Fibroblast of the conjunctiva (primary cell): ENCODE data around the gene ZNF143.
"Not testable (repeated sequence)": the region's sequence is repeated elsewhere in the genome, so short reads cannot be mapped to it uniquely, and the experiment has no call there.

ENCODE experiments used
- DNase-seq: peaks from one replicate; pipeline ENCODE4 v3.0.0-alpha.2; 2010; ENCODE audit warnings: low read depth

Gene ZNF143

GRCh38 chr11:9549216-9549615 lies 88.4 kb downstream of the ZNF143 start:
- not testable (repeated sequence) for DNase-seq

DNA sequence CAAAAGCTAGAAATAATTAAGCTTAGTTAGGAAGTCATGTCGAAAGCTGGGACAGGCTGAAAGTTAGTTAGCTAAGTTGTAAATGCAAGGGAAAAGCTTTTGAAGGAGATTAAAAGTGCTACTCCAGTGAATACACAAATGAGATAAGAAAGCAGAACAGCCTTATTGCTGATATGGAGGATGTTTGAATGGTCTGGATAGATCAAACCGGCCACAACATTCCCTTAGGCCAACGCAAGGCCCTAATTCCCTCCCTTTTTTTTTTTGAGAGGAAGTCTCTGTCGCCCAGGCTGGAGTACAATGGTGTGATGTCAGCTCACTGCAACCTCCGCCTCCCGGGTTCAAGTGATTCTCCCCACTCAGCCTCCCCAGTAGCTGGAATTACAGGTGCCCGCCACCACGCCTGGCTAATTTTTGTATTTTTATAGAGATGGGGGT lies 89.4 kb downstream of the ZNF143 start:
- DNase-seq: no peak

DNA sequence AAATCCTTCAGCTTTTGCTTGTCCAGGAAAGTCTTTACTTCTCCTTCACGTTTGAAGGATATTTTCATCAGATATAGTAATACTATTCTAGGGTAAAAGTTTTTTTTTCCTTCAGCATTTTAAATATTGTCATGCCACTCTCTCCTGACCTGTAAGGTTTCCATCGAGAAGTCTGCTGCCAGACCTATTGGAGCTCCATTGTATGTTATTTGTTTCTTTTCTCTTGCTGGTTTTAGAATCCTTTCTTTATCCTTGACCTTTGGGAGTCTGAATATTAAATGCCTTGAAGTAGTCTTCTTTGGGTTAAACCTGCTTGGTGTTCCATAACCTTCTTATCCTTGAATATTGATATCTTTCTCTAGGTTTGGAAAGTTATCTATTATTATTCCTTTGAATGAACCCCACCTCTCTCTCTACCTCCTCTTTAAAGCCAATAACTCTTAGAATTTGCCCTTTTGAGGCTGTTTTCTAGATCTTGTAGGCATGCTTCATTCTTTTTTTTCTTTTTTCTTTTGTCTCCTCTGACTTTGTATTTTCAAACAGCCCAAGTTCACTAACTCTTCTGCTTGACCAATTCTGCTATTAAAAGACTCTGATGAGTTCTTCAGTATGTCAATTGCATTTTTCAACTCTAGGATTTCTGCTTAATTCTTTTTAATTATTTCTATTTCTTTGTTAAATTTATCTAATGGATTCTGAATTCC lies 100.6 kb downstream of the ZNF143 start:
- DNase-seq: no peak

DNA sequence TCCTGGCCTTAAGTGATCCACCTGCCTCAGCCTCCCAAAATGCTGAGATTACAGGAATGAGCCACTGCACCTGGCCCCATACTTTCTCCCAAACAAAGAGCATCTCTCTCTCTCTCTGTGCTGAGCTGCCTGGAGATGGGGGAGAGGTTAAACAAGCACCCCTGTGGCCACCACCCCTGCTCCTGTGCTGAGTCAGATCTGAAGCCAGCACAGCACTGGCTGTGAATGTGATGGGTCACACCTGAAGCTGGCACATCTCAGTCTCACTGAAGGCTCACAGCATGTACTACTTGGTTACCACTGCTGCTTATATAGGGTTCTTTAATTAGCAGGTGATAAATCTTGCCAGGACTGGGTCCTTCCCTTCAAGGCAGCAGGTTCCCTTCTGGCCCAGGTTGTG lies 101.9 kb downstream of the ZNF143 start:
- no peak for DNase-seq

GRCh38 chr11:9563196-9563730 lies 102.5 kb downstream of the ZNF143 start:
- no peak for DNase-seq

DNA sequence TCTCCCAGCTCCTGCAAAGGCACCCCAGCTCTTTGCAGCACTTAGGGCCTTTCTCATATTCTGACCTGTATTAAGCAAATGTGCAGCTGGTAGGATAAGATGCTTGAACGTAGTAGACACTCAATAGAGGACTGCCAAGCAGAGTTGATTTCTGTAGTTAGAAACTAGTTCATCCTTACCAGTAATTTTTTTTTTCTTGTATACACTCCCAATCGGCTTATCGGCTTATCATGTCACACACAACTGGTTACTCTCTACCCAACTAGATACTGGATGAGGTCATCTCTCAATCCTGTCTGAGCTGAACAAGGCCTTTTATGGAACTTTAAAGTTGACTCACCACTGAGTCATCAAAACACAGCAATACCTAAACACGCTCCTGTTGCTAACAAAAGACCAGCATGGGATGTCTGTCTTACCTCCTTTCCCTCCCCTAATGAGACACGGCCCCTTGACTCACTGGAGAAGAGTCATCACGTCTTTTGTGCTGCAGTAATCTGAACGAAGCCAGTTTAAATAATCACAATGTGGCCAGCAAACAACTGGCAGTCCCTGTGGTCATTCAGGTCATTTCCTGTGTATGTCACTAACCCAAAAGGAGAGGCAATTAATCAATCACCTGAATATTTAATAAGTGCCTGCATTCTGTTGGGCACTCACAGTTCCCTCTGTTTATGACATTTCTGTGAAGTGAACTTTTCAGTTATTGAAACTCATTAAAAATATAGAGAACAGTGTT lies 105.2 kb downstream of the ZNF143 start:
- DNase-seq: peak; percentile 100

DNA sequence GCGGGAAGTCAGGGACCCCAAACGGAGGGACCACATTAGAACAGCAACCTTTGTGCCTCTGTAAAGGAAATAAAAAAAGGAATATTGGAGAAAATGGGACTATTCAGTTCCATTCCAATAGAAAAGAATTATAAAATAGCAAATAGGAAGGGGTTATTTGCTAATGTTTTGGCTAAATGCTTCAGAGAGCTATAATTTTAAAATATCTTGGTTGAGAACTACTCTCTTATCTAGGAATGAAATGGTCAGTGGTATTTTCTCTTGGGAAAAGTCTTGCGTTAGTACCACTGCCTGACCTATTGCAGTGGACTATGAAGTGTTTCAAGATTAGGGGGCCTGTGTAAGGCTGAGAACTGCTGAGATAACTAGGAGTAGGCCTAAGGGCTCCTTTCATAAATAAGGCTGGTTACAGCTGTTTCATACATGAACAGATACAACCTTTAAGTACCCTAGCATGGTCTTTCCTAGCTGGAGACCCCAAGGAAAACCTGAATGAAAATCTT lies 105.8 kb downstream of the ZNF143 start:
- no peak for DNase-seq

DNA sequence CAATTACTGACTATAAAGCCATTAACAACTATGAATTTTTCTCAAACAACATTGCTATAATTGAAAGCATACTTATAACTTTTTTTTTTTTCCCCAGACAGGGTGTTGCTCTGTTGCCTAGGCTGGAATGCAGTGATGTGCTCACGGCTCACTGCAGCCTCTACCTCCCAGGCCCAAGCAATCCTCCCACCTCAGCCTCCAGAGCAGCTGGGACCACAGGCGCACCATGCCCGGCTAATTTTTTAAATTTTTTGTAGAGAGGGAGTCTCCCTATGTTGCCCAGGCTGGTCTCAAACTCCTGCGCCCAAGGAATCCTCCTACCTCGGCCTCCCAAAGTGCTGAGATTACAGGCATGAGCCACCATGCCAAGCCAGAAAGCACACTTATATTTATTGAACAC lies 106.6 kb downstream of the ZNF143 start:
- no peak for DNase-seq

GRCh38 chr11:9568161-9568853 lies 107.5 kb downstream of the ZNF143 start:
- DNase-seq: no peak

- DNase-seq: peak; percentile 95
Measured at GRCh38 chr11:9568854-9569587, 108.2 kb downstream of the ZNF143 start.

DNA sequence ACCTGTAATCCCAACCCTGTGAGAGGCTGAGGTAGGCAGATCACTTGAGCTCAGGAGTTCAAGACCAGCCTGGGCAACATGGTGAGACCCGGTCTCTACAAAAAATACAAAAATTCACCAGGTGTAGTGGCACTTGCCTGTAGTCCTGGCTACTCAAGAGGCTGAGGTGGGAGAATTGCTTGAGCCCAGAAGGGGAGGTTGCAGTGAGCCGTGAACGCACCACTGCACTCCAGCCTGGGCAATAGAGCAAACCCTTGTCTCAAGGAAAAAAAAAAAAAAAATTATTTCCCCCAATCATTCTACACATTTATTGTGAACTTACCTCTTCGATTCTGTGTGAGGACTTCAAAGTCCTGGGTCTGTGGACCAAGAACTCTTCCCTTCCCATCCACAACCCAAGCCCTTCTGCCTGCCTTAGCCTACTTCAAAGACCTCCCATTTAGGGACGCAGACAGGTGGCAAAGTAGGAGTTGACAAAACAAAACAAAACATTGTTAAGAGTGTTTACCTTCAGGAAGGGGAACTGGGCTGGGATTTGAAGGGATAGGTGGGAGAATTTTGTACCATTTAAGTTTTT lies 108.9 kb downstream of the ZNF143 start:
- DNase-seq: no peak

- no peak for DNase-seq
Measured at GRCh38 chr11:9570313-9571025, 109.7 kb downstream of the ZNF143 start.

DNA sequence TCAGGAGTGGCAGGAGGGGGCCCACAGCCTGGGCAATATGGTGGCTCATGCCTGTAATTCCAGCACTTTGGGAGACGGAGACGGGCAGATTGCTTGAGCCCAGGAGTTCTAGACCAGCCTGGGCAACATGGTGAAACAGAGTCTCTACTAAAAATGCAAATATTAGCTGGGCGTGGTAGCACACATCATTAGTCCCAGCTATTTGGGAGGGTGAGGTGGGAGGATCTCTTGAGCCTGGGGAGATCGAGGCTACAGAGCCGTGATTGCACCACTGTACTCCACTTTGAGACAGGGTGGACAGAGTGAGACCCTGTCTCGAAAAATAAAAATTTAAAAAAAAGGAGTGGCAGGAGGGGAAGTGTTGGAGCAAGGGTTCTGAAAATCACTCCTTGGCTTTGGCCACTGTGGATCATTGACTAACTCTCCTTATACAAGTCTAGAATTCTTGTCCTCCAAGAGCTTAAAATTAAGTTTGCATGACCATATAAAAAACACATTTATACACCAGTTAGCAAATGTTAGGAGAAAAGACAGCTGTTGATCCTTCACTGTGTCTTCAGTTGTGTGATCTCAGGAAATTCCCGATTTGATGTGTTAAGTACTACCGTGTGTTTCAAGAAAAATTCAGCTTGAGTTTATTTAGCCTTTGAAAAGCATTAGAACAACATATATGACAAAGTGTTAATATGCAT lies 110.4 kb downstream of the ZNF143 start:
- no peak for DNase-seq

- DNase-seq: no peak
Measured at GRCh38 chr11:9571763-9572115, 110.9 kb downstream of the ZNF143 start.

DNA sequence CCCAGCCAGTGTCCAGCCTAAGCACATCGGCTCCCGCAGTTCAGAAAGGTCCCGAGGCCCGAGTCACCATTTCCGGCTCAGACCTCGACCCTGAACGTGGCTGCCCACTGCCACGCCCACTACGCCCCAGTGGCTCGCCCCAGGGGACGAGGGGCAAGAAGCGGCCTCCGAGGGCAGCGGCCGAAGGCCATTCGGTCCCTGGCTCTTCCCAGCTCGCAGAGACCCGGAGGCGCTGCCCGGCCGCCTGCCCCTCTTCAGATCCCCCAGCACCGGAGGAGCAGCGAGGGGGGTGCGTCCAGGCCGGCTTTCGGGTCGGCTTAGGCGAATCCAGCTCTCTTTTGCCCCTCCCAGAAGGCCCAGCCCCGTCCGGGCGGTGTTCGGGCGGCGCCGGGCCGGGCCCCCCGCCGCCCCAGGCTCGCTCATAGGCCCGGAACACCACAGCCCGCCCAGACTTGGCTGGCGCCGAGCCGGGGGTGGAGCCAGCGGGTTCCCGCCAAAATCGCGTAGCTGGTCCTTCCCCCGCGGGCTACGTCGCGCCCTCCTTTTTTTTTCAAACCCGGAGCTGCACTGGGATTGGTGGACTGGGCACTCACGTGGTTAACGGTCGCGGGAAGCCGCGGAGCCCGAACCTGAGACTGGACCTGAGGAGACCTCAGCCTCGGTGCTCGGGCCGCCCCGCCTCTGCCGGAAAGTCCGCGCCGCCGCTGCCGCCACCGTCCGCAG lies 112.4 kb downstream of the ZNF143 start, which contains the start of gene WEE1:
TSS of gene WEE1 (plus strand) at position 619 of the 723 bp plus-strand sequence. CDS start 264 bp downstream, outside the sequence.
- DNase-seq: peak; percentile 97

GRCh38 chr11:9573775-9574621 lies 113.2 kb downstream of the ZNF143 start:
- no peak for DNase-seq

GRCh38 chr11:9574622-9575259 lies 113.9 kb downstream of the ZNF143 start:
- no peak for DNase-seq
